Measurements from ENCODE around the gene B4GAT1. TPM values are rescaled to one million over a fixed set of nuclear protein-coding genes. Genes with fewer than 3 reads are reported as not detected.

Gene B4GAT1
- total RNA-seq, 6 donors from 2014 or later = 15.7 to 48.9 (median 27.4) TPM

DNA sequence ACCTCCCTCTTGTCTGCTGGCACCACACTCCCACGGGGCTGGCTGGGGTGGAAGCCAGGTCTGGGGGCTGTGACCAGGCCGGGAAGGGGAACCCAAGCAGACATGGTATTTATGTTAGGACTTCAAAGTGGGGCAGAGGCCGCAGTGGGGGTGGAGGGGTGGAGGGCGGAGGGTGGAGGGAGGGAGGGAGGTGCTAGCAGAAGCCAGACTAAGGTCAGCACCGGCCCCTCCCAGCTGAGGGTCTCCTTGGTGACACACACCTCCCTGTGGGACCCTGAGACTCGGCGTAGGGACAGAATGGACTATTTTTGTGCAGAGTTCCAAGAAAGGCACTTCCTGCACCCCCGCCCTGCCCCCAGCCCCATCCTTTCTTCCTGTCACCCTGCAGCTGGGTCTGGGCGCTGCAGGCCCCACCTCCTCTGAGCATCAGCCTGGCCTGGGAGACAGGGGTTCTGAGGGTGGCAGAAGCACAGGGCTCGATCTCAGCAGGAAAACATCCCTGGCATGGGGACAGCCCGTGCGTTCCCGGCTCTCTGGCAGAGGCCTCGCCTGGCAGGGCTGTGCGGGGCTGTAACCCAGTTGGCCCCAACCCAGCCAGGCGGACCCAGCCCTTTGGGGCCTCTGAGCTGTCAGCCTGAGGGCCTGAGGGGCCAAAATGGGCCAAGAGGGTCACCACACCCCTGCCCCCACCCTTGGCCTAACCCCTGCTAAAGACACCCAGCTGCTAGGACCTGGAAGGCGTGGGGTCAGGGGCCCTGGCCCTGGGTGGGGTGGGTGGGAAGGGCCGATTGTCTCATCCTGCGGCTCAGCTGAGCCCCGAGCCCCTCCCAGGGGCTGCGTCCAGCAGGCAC, 20.9 kb downstream of the B4GAT1 start:
- peaks cover 25 to 32% (median 27%) of the 10 kb centered on the region in 4 donors for H3K4me1 ChIP-seq
- H3K27me3 ChIP-seq = no peaks in the 10 kb centered on the region
- no peak overlapping the region for H3K4me3 ChIP-seq
- H3K9me3 ChIP-seq = no peaks in the 10 kb centered on the region
- peak in 1 of 2 donors; percentile 78 for DNase-seq
- H3K27ac ChIP-seq = peak overlapping the region; percentile 48 to 67 (median 58)
- no peaks in the 10 kb centered on the region for H3K36me3 ChIP-seq
- TF ChIP-seq POLR2AphosphoS5 (IDR thresholded peaks at IDR 0.05) (no peak), POLR2A (IDR thresholded peaks at IDR 0.05) (no peak), EP300 (IDR thresholded peaks at IDR 0.05) (no peak)
- TF ChIP-seq, protein P1, sequence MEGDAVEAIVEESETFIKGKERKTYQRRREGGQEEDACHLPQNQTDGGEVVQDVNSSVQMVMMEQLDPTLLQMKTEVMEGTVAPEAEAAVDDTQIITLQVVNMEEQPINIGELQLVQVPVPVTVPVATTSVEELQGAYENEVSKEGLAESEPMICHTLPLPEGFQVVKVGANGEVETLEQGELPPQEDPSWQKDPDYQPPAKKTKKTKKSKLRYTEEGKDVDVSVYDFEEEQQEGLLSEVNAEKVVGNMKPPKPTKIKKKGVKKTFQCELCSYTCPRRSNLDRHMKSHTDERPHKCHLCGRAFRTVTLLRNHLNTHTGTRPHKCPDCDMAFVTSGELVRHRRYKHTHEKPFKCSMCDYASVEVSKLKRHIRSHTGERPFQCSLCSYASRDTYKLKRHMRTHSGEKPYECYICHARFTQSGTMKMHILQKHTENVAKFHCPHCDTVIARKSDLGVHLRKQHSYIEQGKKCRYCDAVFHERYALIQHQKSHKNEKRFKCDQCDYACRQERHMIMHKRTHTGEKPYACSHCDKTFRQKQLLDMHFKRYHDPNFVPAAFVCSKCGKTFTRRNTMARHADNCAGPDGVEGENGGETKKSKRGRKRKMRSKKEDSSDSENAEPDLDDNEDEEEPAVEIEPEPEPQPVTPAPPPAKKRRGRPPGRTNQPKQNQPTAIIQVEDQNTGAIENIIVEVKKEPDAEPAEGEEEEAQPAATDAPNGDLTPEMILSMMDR (IDR thresholded peaks at IDR 0.05) = no peak
- ATAC-seq (ENCODE audit: low FRiP score in 2 of 2) = peak in 1 of 2 donors; percentile 57
- 49 to 53% methylated on average over 2 to 19 of the region's 21 CpGs for WGBS, 2 donors

DNA sequence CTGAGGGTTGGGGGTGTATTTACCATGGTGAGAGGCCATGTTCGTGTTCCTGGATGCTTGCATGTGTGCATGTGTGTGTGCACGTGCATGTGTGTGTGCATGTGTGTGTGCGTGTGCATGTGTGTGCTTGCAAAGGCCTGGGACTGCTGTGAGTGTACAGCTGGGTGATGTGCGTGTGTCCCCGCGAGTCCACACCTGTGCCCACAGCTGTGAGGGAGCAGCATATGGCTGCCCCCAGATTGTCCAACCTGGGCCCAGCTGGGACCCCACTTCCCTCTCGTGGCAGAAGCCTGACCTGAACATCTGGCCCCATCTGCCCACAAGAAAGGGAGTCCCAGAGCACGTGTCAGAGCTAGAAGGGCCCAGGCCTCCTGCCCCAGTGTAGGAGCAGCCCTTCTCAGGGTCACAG, 22.2 kb downstream of the B4GAT1 start:
- no peaks in the 10 kb centered on the region for H3K9me3 ChIP-seq
- ATAC-seq (ENCODE audit: low FRiP score in 2 of 2) (no peak), DNase-seq (no peak)
- WGBS, 2 donors = 71 to 91% methylated on average over 4 to 8 of the region's 8 CpGs
- H3K36me3 ChIP-seq = no peaks in the 10 kb centered on the region
- peaks cover 25 to 32% (median 27%) of the 10 kb centered on the region in 4 donors for H3K4me1 ChIP-seq
- no peaks in the 10 kb centered on the region for H3K27me3 ChIP-seq
- no peak overlapping the region for H3K4me3 ChIP-seq
- TF ChIP-seq POLR2A (IDR thresholded peaks at IDR 0.05) (no peak), EP300 (IDR thresholded peaks at IDR 0.05) (no peak), POLR2AphosphoS5 (IDR thresholded peaks at IDR 0.05) (no peak)
- TF ChIP-seq, protein P1 (IDR thresholded peaks at IDR 0.05) = no peak
- peak overlapping the region in 1 of 4 donors; percentile 67 for H3K27ac ChIP-seq

DNA sequence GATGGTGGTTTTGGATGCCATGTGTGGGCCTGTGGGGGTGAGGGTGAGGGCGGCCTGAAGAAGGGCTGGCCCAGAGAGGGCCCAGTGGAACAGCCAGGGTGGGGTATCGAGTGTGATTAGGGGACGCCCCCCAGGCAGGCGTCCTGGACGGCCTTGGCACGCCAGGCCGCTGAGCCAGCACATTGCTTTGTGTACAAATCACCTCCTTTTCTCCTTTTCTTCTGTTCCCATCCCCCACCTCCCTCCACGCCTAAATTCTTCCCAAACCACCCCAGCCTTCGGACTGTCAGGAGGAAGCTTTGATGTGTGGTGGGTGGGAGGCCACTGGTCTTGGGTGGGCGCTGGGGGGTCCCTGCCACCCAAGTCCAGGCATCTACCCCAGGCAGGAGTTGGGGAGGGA, 22.8 kb downstream of the B4GAT1 start:
- ATAC-seq (ENCODE audit: low FRiP score in 2 of 2) (no peak), DNase-seq (peak in 1 of 2 donors; percentile 77)
- H3K27ac ChIP-seq = peak overlapping the region in 1 of 4 donors; percentile 30

DNA sequence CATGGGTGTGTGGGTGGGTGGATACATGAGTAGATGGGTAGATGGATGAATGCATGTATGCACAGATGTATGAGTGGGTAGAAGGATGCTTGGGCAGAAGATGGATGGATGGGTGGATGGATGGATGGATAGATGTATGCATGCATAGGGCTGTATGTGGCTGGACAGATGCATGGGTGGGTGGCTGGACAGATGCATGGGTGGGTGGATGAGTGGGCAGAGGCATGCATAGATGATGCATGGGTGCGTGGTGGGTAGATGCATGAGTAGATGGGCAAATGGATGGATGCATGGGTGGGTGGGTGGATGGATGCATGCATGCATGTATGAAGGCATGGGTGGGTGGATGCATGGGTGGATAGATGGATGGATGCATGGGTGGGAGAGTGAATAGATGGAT, 23.7 kb downstream of the B4GAT1 start:
- ATAC-seq (ENCODE audit: low FRiP score in 2 of 2) (no peak), DNase-seq (no peak)
- no peaks in the 10 kb centered on the region for H3K36me3 ChIP-seq
- H3K27ac ChIP-seq = no peak overlapping the region
- 88 to 94% methylated on average over 1 of the region's 1 CpG for WGBS, 2 donors
- TF ChIP-seq POLR2AphosphoS5 (IDR thresholded peaks at IDR 0.05) (no peak), POLR2A (IDR thresholded peaks at IDR 0.05) (no peak), EP300 (IDR thresholded peaks at IDR 0.05) (no peak)
- TF ChIP-seq, protein P1 (IDR thresholded peaks at IDR 0.05) = no peak
- peaks cover 18 to 27% (median 26%) of the 10 kb centered on the region in 4 donors for H3K4me1 ChIP-seq
- no peak overlapping the region for H3K4me3 ChIP-seq
- H3K9me3 ChIP-seq = no peaks in the 10 kb centered on the region
- no peaks in the 10 kb centered on the region for H3K27me3 ChIP-seq

More for the DNA sequence above, 22.8 kb downstream of the B4GAT1 start:
- TF ChIP-seq POLR2A (IDR thresholded peaks at IDR 0.05) (no peak), POLR2AphosphoS5 (IDR thresholded peaks at IDR 0.05) (no peak), EP300 (IDR thresholded peaks at IDR 0.05) (no peak)
- TF ChIP-seq, protein P1 (IDR thresholded peaks at IDR 0.05) = no peak
- WGBS, 2 donors = 54 to 81% methylated on average over 6 to 10 of the region's 10 CpGs
- Histone ChIP-seq H3K36me3 (no peaks in the 10 kb centered on the region), H3K27me3 (no peaks in the 10 kb centered on the region), H3K4me3 (no peak overlapping the region), H3K4me1 (peaks cover 25 to 32% (median 27%) of the 10 kb centered on the region in 4 donors), H3K9me3 (no peaks in the 10 kb centered on the region)

All from upper lobe of left lung (tissue), 6 donors.